Hepatocyte (in vitro differentiated cells): ENCODE data around the gene LDLRAD2.

Experiments used
- CTCF ChIP-seq: fragments of 200-600 bp; sonication (generic); IDR thresholded peaks from 2 replicates; pipeline ENCODE4 v1.5.1; 2016; ENCODE audit warnings: antibody characterized with exemption, mild to moderate bottlenecking; ENCODE audit not compliant: poor library complexity
- EZH2phosphoT487 ChIP-seq: fragments of 200-600 bp; sonication (generic); IDR thresholded peaks from one replicate; pipeline ENCODE4 v1.6.1; 2018; ENCODE audit warnings: antibody characterized with exemption, mild to moderate bottlenecking, low read depth, moderate library complexity; ENCODE audit not compliant: unreplicated experiment, severe bottlenecking

- TF ChIP-seq EZH2phosphoT487 (no peak), CTCF (no peak)
These were observed 37.1 kb upstream of the LDLRAD2 start for GRCh38 chr1:21774835-21775549.
